ENCODE measurements around the gene IRS1. TPM values are rescaled to one million over a fixed set of nuclear protein-coding genes. Genes with fewer than 3 reads are reported as not detected.

The IRS1 gene
- total and polyA plus RNA-seq, 12 donors, result 10.0 to 55.7 (median 25.0) TPM

- H3K36me3 ChIP-seq (replicated peaks in 1 of 2), result no peaks in the 10 kb centered on the region
- peak in 3 of 7 donors; percentile 22 to 43 (median 26) for DNase-seq
- peak overlapping the region; percentile 77 to 94 (median 91) for H3K27ac ChIP-seq
- H3K27me3 ChIP-seq, result no peaks in the 10 kb centered on the region
- TF ChIP-seq CTCF (IDR thresholded peaks at IDR 0.05), result no peak
- no peak for TF ChIP-seq POLR2A (IDR thresholded peaks at IDR 0.05)
- no peaks in the 10 kb centered on the region for H3K9me3 ChIP-seq (replicated peaks in 1 of 3)
- intact Hi-C loops (cut with DNase I), result loop anchor here (10.0 kb wide), 5 partner anchors 129 to 669 kb away; no protein-coding TSS in a partner anchor
- H3K4me1 ChIP-seq (replicated peaks in 1 of 2), result peaks cover 51 to 61% of the 10 kb centered on the region in 2 donors
- WGBS, 4 donors, result 20 to 26% (median 24%) methylated on average over 4 of the region's 4 CpGs
- peak overlapping the region in 3 of 4 donors; percentile 2 to 63 (median 21) for H3K4me3 ChIP-seq
These were observed 5.4 kb downstream of the IRS1 start for GRCh38 chr2:226794196-226794661.

- H3K4me3 ChIP-seq, result peak overlapping the region in 2 of 4 donors; percentile 21 to 63
- no peaks in the 10 kb centered on the region for H3K9me3 ChIP-seq (replicated peaks in 1 of 3)
- H3K27me3 ChIP-seq, result no peaks in the 10 kb centered on the region
- intact Hi-C loops (cut with DNase I), result loop anchor here (10.0 kb wide), 5 partner anchors 129 to 669 kb away; no protein-coding TSS in a partner anchor
- TF ChIP-seq CTCF (IDR thresholded peaks at IDR 0.05) (no peak), POLR2A (IDR thresholded peaks at IDR 0.05) (no peak)
- DNase-seq, result no peak
- peak overlapping the region; percentile 77 to 94 (median 91) for H3K27ac ChIP-seq
- peaks cover 51 to 67% of the 10 kb centered on the region in 2 donors for H3K4me1 ChIP-seq (replicated peaks in 1 of 2)
- H3K36me3 ChIP-seq (replicated peaks in 1 of 2), result no peaks in the 10 kb centered on the region
- WGBS, 4 donors, result 15 to 20% (median 20%) methylated on average over 2 of the region's 2 CpGs
These were observed 6.0 kb downstream of the IRS1 start for GRCh38 chr2:226793646-226794045.

GRCh38 chr2:226792155-226792881 lies 7.3 kb downstream of the IRS1 start:
- H3K4me1 ChIP-seq (replicated peaks in 1 of 2), result peaks cover 55 to 75% of the 10 kb centered on the region in 2 donors
- no peaks in the 10 kb centered on the region for H3K36me3 ChIP-seq (replicated peaks in 1 of 2)
- TF ChIP-seq CTCF (IDR thresholded peaks at IDR 0.05), result no peak
- TF ChIP-seq POLR2A (IDR thresholded peaks at IDR 0.05), result no peak
- H3K27ac ChIP-seq, result peak overlapping the region; percentile 84 to 97 (median 91)
- WGBS, 4 donors, result 22 to 33% (median 24%) methylated on average over 7 of the region's 7 CpGs
- intact Hi-C loops (cut with DNase I), result loop anchor here (10.0 kb wide), 5 partner anchors 128 to 668 kb away; no protein-coding TSS in a partner anchor
- no peaks in the 10 kb centered on the region for H3K9me3 ChIP-seq (replicated peaks in 1 of 3)
- H3K4me3 ChIP-seq, result peak overlapping the region in 2 of 4 donors; percentile 30 to 63
- peak in 1 of 7 donors; percentile 22 for DNase-seq
- H3K27me3 ChIP-seq, result no peaks in the 10 kb centered on the region

GRCh38 chr2:226791487-226792081 lies 8.0 kb downstream of the IRS1 start:
- intact Hi-C loops (cut with DNase I), result loop anchor here (10.0 kb wide), 5 partner anchors 127 to 667 kb away; no protein-coding TSS in a partner anchor
- peak; percentile 93 to 95 (median 94) for DNase-seq
- Histone ChIP-seq H3K36me3 (replicated peaks in 1 of 2) (no peaks in the 10 kb centered on the region), H3K27me3 (no peaks in the 10 kb centered on the region), H3K4me1 (replicated peaks in 1 of 2) (peaks cover 55 to 74% of the 10 kb centered on the region in 2 donors), H3K9me3 (replicated peaks in 1 of 3) (no peaks in the 10 kb centered on the region), H3K4me3 (peak overlapping the region; percentile 28 to 63 (median 32)), H3K27ac (peak overlapping the region; percentile 84 to 97 (median 91))
- TF ChIP-seq CTCF (IDR thresholded peaks at IDR 0.05), result peak; percentile 6 to 82 (median 61)
- peak; percentile 54 to 80 for TF ChIP-seq POLR2A (IDR thresholded peaks at IDR 0.05)
- 0 to 1% (median 0%) methylated on average over 11 to 56 of the region's 56 CpGs for WGBS, 4 donors
